DOHH2 (cell line): ENCODE results near the gene JAM2.

Experiments used
- EZH2phosphoT487 ChIP-seq: fragments of 200-600 bp; sonication (generic); IDR thresholded peaks from 2 replicates; pipeline ENCODE4 v1.6.1; 2017; ENCODE audit warnings: borderline replicate concordance, mild to moderate bottlenecking, antibody characterized with exemption, low read length, moderate library complexity, mixed read lengths
- TF ChIP-seq, protein P1 (sequence below): fragments of 200-600 bp; sonication (generic); IDR thresholded peaks from one replicate; pipeline ENCODE4 v1.5.1; 2014; ENCODE audit warnings: antibody characterized with exemption, mild to moderate bottlenecking, low read depth, low read length; ENCODE audit not compliant: poor library complexity, severe bottlenecking

GRCh38 chr21:25759573-25759972 lies 120.5 kb downstream of the JAM2 start:
- TF ChIP-seq, protein P1, sequence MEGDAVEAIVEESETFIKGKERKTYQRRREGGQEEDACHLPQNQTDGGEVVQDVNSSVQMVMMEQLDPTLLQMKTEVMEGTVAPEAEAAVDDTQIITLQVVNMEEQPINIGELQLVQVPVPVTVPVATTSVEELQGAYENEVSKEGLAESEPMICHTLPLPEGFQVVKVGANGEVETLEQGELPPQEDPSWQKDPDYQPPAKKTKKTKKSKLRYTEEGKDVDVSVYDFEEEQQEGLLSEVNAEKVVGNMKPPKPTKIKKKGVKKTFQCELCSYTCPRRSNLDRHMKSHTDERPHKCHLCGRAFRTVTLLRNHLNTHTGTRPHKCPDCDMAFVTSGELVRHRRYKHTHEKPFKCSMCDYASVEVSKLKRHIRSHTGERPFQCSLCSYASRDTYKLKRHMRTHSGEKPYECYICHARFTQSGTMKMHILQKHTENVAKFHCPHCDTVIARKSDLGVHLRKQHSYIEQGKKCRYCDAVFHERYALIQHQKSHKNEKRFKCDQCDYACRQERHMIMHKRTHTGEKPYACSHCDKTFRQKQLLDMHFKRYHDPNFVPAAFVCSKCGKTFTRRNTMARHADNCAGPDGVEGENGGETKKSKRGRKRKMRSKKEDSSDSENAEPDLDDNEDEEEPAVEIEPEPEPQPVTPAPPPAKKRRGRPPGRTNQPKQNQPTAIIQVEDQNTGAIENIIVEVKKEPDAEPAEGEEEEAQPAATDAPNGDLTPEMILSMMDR, result no peak
- TF ChIP-seq EZH2phosphoT487, result no peak
